H9 (cell line): Measurements from ENCODE around the gene LMO1. TPM values are rescaled to one million over a fixed set of nuclear protein-coding genes. Genes with fewer than 3 reads are reported as not detected.

Experiments used
- DNase-seq: peaks from one replicate; pipeline ENCODE4 v3.0.0-alpha.2; 2017
- H2AFZ ChIP-seq: one replicate; pipeline ENCODE4 v1.6.1; 2013; ENCODE audit warnings: mild to moderate bottlenecking, low read length, control low read depth, moderate library complexity
- H2AK5ac ChIP-seq: 2 replicates; pipeline ENCODE4 v1.6.1; 2013; ENCODE audit warnings: low read length, control low read depth, mixed read lengths; ENCODE audit not compliant: insufficient read length
- H2BK120ac ChIP-seq: one replicate; pipeline ENCODE4 v1.6.1; 2013; ENCODE audit warnings: low read depth, mild to moderate bottlenecking, low read length, control low read depth, inconsistent platforms; ENCODE audit not compliant: poor library complexity, severe bottlenecking
- H2BK12ac ChIP-seq: 2 replicates; pipeline ENCODE4 v1.6.1; 2013; ENCODE audit warnings: low read length, control low read depth, mixed read lengths, low read depth; ENCODE audit not compliant: insufficient read length
- H2BK15ac ChIP-seq: 2 replicates; pipeline ENCODE4 v1.6.1; 2013; ENCODE audit warnings: low read depth, low read length, control low read depth
- H2BK20ac ChIP-seq: one replicate; pipeline ENCODE4 v1.6.1; 2013; ENCODE audit warnings: low read depth, mild to moderate bottlenecking, low read length, control low read depth, inconsistent platforms; ENCODE audit not compliant: poor library complexity, severe bottlenecking
- H2BK5ac ChIP-seq: 2 replicates; pipeline ENCODE4 v1.6.1; 2013; ENCODE audit warnings: low read length, control low read depth, mixed read lengths; ENCODE audit not compliant: insufficient read length
- H3K14ac ChIP-seq: 2 replicates; pipeline ENCODE4 v1.6.1; 2013; ENCODE audit warnings: low read length, control low read depth; ENCODE audit not compliant: insufficient read depth
- H3K18ac ChIP-seq: 2 replicates; pipeline ENCODE4 v1.6.1; 2013; ENCODE audit warnings: low read depth, mild to moderate bottlenecking, mixed read lengths, low read length, control low read depth; ENCODE audit not compliant: insufficient read length
- H3K23ac ChIP-seq: 2 replicates; pipeline ENCODE4 v1.6.1; 2013; ENCODE audit warnings: low read length, control low read depth, mixed read lengths, low read depth; ENCODE audit not compliant: insufficient read length
- H3K23me2 ChIP-seq: 2 replicates; pipeline ENCODE4 v1.6.1; 2013; ENCODE audit warnings: low read depth, mild to moderate bottlenecking, mixed read lengths, low read length, control low read depth; ENCODE audit not compliant: insufficient read length, poor library complexity, severe bottlenecking
- H3K27ac ChIP-seq: 2 replicates; pipeline ENCODE4 v1.5.1; 2013; ENCODE audit warnings: low read length, control low read depth, mixed read lengths, low read depth; ENCODE audit not compliant: insufficient read length
- H3K27me3 ChIP-seq: 2 replicates; pipeline ENCODE4 v1.6.1; 2013; ENCODE audit warnings: low read length, control low read depth, inconsistent platforms; ENCODE audit not compliant: insufficient read depth
- H3K4ac ChIP-seq: 2 replicates; pipeline ENCODE4 v1.6.1; 2013; ENCODE audit warnings: low read depth, mild to moderate bottlenecking, control low read depth, inconsistent platforms, low read length, moderate library complexity
- H3K4me1 ChIP-seq: 2 replicates; pipeline ENCODE4 v1.6.1; 2013; ENCODE audit warnings: low read length, control low read depth, inconsistent platforms; ENCODE audit not compliant: insufficient read depth
- H3K4me2 ChIP-seq: 2 replicates; pipeline ENCODE4 v1.6.1; 2013; ENCODE audit warnings: low read length, control low read depth, mixed read lengths; ENCODE audit not compliant: insufficient read length, insufficient read depth
- H3K56ac ChIP-seq: 2 replicates; pipeline ENCODE4 v1.6.1; 2013; ENCODE audit warnings: low read depth, mild to moderate bottlenecking, mixed read lengths, low read length, control low read depth; ENCODE audit not compliant: insufficient read length
- H3K79me1 ChIP-seq: 2 replicates; pipeline ENCODE4 v1.6.1; 2013; ENCODE audit warnings: low read depth, mild to moderate bottlenecking, moderate library complexity, low read length, control low read depth, inconsistent platforms; ENCODE audit not compliant: insufficient read depth, poor library complexity, severe bottlenecking
- H3K79me2 ChIP-seq: 2 replicates; pipeline ENCODE4 v1.6.1; 2013; ENCODE audit warnings: low read length, control low read depth, inconsistent platforms; ENCODE audit not compliant: insufficient read depth
- H3K9ac ChIP-seq: 2 replicates; pipeline ENCODE4 v1.6.1; 2013; ENCODE audit warnings: low read length, control low read depth, mixed read lengths; ENCODE audit not compliant: insufficient read length; ENCODE audit errors: extremely low read depth
- H3K9me3 ChIP-seq: one replicate; pipeline ENCODE4 v1.6.1; 2013; ENCODE audit warnings: low read depth, low read length, inconsistent platforms; ENCODE audit not compliant: control insufficient read depth
- H3T11ph ChIP-seq: one replicate; pipeline ENCODE4 v1.6.1; 2013; ENCODE audit warnings: mild to moderate bottlenecking, low read length, control low read depth, inconsistent platforms
- H4K20me1 ChIP-seq: one replicate; pipeline ENCODE4 v1.6.1; 2013; ENCODE audit not compliant: control insufficient read depth, insufficient read length, insufficient read depth
- H4K5ac ChIP-seq: 2 replicates; pipeline ENCODE4 v1.6.1; 2013; ENCODE audit warnings: low read depth, mild to moderate bottlenecking, mixed read lengths, low read length, control low read depth; ENCODE audit not compliant: insufficient read length
- H4K8ac ChIP-seq: replicated peaks from 2 replicates; pipeline ENCODE4 v1.6.1; 2013; ENCODE audit warnings: low read length, control low read depth, mixed read lengths, low read depth; ENCODE audit not compliant: insufficient read length
- H4K91ac ChIP-seq: 2 replicates; pipeline ENCODE4 v1.6.1; 2013; ENCODE audit warnings: low read depth, mild to moderate bottlenecking, moderate library complexity, mixed read lengths, low read length, control low read depth; ENCODE audit not compliant: insufficient read length
- H3K27ac Mint-ChIP-seq, 3 experiments: 2 replicates in 2 of 3; 3 replicates in 1 of 3; pipeline ENCODE4 v1.8.0; 2020 to 2021; ENCODE audit warnings: mixed read lengths in 3 of 3, mild to moderate bottlenecking in 1 of 3, moderate library complexity in 1 of 3
- H3K27me3 Mint-ChIP-seq: 2 replicates; pipeline ENCODE4 v1.8.0; 2021; ENCODE audit warnings: low read depth, mild to moderate bottlenecking, moderate library complexity, mixed read lengths
- H3K36me3 Mint-ChIP-seq, 3 experiments: 2 replicates in 2 of 3; 3 replicates in 1 of 3; pipeline ENCODE4 v1.8.0; 2020 to 2021; ENCODE audit warnings: low read depth in 3 of 3, mixed read lengths in 3 of 3; ENCODE audit not compliant: insufficient read depth in 1 of 3
- H3K4me1 Mint-ChIP-seq, 2 experiments: 2 replicates each; pipeline ENCODE4 v1.8.0; 2020; ENCODE audit warnings: mixed read lengths in 2 of 2
- H3K4me3 Mint-ChIP-seq, 2 experiments: 2 replicates in 1 of 2; 3 replicates in 1 of 2; pipeline ENCODE4 v1.8.0; 2020 to 2021; ENCODE audit warnings: mild to moderate bottlenecking in 2 of 2, mixed read lengths in 2 of 2, moderate library complexity in 1 of 2
- H3K9me3 Mint-ChIP-seq, 2 experiments: 2 replicates in 1 of 2; 3 replicates in 1 of 2; pipeline ENCODE4 v1.8.0; 2020; ENCODE audit warnings: mild to moderate bottlenecking in 2 of 2, mixed read lengths in 2 of 2, moderate library complexity in 1 of 2
- CTCF ChIP-seq: fragments of 200-600 bp; sonication (generic); conservative IDR thresholded peaks from 3 replicates; pipeline ENCODE4 v1.8.0; 2021; ENCODE audit warnings: antibody characterized with exemption, mild to moderate bottlenecking
- WGBS: extraction: QIAGEN DNeasy Blood & Tissue Kit; methylation state at CpG from one replicate; pipeline ENCODE4 v1.1.7; 2013; ENCODE audit warnings: missing lambda C conversion rate, low lambda C conversion rate, mixed read lengths; ENCODE audit not compliant: insufficient read length; ENCODE audit errors: extremely low coverage; 5-methylcytosine and 5-hydroxymethylcytosine counted together
- total RNA-seq: library from RNA; stranded (reverse); gene quantifications from 2 replicates; pipeline ENCODE4 v1.2.1, GENCODE V29; 2021

Gene LMO1
- total RNA-seq, 1 experiment from 2014 or later, result 0.50 TPM

- no peak overlapping the region for H2BK5ac ChIP-seq
- no peak overlapping the region for H3K27ac Mint-ChIP-seq
- H3K9me3 ChIP-seq, result no peaks in the 10 kb centered on the region
- peaks cover 10% of the 10 kb centered on the region for H3K27me3 Mint-ChIP-seq
- no peaks in the 10 kb centered on the region for H3K4me1 ChIP-seq
- H4K20me1 ChIP-seq, result no peaks in the 10 kb centered on the region
- no peak overlapping the region for H3K14ac ChIP-seq
- no peak overlapping the region for H2BK12ac ChIP-seq
- H3K4ac ChIP-seq, result no peak overlapping the region
- no peaks in the 10 kb centered on the region for H3K79me2 ChIP-seq
- no peak overlapping the region for H3K4me2 ChIP-seq
- no peak overlapping the region for H3K56ac ChIP-seq
- no peak overlapping the region for H3K27ac ChIP-seq
- H3K23ac ChIP-seq, result no peak overlapping the region
- no peak for DNase-seq
- H3K9me3 Mint-ChIP-seq, result peaks cover 9 to 22% of the 10 kb centered on the region in 2 experiments
- H3K36me3 Mint-ChIP-seq, result peaks cover 0 to 6% (median 0%) of the 10 kb centered on the region in 3 experiments; a peak in 4 of 7 replicates
- no peak overlapping the region for H3K18ac ChIP-seq
- no peaks in the 10 kb centered on the region for H3K79me1 ChIP-seq
- no peak overlapping the region for H2BK20ac ChIP-seq
- H3K4me1 Mint-ChIP-seq, result peaks cover 7% of the 10 kb centered on the region in 2 experiments
- no peak overlapping the region for H2AFZ ChIP-seq
- peak overlapping the region in 1 of 2 experiments; percentile 19; a peak in 1 of 5 replicates for H3K4me3 Mint-ChIP-seq
- no peak overlapping the region for H4K8ac ChIP-seq
- H3T11ph ChIP-seq, result no peak overlapping the region
- H2AK5ac ChIP-seq, result no peak overlapping the region
- no peak overlapping the region for H4K91ac ChIP-seq
- H4K5ac ChIP-seq, result no peak overlapping the region
- no peak overlapping the region for H2BK120ac ChIP-seq
- WGBS, result no CpG with 5 or more reads among the region's 2 CpGs
- no peak overlapping the region for H2BK15ac ChIP-seq
- TF ChIP-seq CTCF, result no peak; the same call in 2 of the 3 replicates
- no peaks in the 10 kb centered on the region for H3K27me3 ChIP-seq
- H3K23me2 ChIP-seq, result no peaks in the 10 kb centered on the region
- no peak overlapping the region for H3K9ac ChIP-seq
Measured at GRCh38 chr11:8301622-8302021, 37.9 kb upstream of the LMO1 start.
